HG02678 (cell line): ENCODE results near the gene ATAD3B.
"Not testable (repeated sequence)": the region's sequence is repeated elsewhere in the genome, so short reads cannot be mapped to it uniquely, and the experiment has no call there.

ENCODE experiments used
- ATAC-seq: cut with Tn5 transposase; IDR thresholded peaks from one replicate; pipeline ENCODE4 v1.9.1; 2021; ENCODE audit warnings: mild to moderate bottlenecking, moderate library complexity; ENCODE audit not compliant: unreplicated experiment

The ATAD3B gene

DNA sequence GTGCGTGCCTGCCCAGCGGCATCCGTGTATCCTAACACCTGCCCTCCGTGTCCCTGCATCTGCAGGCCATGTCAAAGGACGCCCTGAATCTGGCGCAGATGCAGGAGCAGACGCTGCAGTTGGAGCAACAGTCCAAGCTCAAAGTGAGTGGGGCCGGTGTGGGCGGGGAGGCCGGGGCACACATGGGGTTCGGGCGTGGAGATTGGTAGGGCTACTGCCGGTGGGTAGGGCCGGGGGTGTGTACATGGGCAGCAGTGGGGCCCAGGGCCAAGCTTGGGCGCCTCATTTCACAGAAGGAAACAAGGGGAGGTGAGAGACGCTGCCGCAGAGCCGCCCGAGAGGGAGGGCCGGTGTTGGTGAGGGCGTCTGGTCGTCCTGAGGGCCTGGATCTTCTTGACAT lies 20.9 kb upstream of the ATAD3B start:
- ATAC-seq, result not testable (repeated sequence)

- ATAC-seq, result no peak
Measured at GRCh38 chr1:1451696-1452364, 19.7 kb upstream of the ATAD3B start.

DNA sequence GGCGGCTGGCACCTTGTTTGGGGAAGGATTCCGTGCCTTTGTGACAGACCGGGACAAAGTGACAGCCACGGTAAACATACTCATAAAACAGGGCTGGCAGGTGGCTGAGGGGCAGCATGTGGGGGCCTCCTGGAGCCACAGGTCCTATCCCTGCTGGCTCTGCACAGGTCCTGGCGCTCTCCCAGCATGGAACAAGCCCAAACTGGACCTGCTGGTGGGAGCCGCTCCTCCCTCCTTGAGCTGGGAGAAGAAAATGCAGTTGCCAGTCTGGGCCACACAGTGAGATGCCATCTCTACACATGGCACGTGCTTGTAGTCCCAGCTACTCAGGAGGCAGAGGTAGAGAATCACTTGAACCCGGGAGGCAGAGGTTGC lies 19.2 kb upstream of the ATAD3B start:
- not testable (repeated sequence) for ATAC-seq

DNA sequence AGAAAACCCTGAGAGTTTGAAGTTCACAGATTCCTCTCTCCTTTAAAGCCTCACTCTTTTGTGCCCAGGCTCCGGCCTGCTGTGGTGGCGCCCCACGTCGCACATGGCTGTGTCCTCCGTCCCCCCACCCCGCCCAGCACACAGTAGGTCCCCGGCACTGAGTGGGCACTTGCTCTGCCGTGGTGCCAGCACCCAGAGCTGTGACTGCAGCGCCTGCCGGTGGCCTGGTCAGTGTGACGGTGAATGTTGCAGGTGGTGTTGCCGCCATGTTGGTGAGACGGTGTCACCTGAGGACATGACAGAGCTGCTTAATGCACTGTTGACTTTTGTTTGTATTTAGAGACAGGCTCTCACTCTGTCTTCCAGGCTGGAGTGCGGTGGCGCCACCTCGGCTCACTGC lies 18.7 kb upstream of the ATAD3B start:
- ATAC-seq, result no peak

GRCh38 chr1:1454286-1455056 lies 17.1 kb upstream of the ATAD3B start:
- ATAC-seq, result not testable (repeated sequence)

- no peak for ATAC-seq
Measured at GRCh38 chr1:1455366-1455884, 16.1 kb upstream of the ATAD3B start.

DNA sequence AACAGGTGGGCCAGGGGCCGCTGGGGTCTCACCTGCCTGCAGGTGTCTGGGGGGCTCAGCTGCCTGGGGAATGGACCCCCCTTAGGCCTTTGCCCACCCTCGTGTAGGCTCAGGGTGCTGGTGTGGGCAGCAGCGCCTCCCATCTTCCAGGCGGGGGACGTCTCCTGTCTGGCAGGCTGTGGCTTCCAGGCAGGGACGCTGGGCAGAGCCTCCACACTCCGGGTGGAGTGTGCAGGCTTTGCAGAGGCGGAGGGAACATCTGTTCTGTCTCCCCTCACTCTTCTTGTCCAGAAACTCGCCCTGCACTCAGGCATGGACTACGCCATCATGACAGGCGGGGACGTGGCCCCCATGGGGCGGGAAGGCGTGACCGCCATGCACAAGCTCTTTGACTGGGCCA lies 15.6 kb upstream of the ATAD3B start:
- ATAC-seq, result not testable (repeated sequence)

DNA sequence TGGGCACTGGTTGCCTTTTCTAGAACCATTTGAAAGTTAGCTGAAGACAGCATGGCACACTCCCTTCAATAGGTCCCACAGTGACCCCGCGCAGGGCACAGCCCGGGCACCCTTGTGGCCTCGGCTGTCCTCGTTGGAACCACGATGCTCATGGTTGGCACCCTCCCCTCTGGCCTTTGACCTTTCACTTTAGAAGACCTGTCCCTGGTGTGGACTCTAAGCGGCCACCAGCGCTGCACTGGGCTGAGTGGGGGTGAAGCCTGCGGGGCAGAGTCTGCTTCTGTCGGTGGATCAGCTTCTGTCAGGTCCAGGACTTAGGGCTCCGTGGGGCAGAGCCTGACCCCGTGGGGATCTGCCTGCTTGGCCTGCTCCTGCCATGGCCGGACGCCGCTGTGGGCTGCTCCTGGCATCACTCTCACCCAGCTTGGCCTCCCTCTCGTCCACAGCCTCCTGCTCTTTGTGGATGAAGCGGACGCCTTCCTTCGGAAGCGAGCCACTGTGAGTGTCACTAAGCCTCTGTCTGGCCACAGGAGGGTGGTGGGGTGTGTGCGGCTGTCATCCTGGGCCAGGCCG lies 14.8 kb upstream of the ATAD3B start:
- ATAC-seq, result not testable (repeated sequence)

DNA sequence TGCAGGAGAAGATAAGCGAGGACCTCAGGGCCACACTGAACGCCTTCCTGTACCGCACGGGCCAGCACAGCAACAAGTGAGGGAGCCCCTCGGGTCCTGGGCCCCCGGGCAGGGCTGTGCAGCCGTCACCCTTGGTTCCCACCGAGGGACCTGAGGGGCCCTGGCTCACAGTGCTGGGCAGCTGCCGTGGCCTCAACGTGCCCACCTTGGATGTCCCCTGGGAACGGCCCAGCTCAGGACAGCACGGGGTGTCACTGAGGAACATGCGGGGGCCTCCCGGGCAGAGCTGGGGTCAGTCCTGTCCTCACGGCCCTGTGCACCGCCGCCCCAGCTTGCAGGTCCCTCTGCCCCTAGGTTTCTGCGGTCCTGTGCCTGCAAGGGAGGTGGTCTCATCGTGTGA lies 12.4 kb upstream of the ATAD3B start:
- ATAC-seq, result not testable (repeated sequence)

DNA sequence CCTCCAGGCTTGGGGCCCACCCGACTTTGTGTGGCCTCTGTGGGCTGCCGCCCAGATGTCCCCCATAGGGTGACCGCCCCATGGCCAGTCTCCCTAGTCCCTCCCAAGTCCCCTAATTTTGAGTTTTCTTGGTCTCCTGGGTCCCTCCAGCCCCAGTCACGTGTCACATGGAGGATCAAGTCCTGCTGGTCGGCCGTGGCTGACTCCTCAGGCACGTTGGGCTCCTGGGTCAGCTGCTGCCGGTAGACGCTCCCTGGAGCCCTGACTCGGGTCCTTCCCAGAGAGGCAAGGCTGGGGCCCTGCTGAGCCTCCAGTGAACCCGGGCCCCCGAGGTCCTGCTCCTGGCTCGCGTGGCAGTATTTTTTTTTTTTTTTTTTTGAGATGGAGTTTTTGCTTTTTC lies 11.9 kb upstream of the ATAD3B start:
- ATAC-seq, result not testable (repeated sequence)

GRCh38 chr1:1460540-1461130 lies 10.9 kb upstream of the ATAD3B start:
- no peak for ATAC-seq

GRCh38 chr1:1461721-1462317 lies 9.7 kb upstream of the ATAD3B start:
- no peak for ATAC-seq

DNA sequence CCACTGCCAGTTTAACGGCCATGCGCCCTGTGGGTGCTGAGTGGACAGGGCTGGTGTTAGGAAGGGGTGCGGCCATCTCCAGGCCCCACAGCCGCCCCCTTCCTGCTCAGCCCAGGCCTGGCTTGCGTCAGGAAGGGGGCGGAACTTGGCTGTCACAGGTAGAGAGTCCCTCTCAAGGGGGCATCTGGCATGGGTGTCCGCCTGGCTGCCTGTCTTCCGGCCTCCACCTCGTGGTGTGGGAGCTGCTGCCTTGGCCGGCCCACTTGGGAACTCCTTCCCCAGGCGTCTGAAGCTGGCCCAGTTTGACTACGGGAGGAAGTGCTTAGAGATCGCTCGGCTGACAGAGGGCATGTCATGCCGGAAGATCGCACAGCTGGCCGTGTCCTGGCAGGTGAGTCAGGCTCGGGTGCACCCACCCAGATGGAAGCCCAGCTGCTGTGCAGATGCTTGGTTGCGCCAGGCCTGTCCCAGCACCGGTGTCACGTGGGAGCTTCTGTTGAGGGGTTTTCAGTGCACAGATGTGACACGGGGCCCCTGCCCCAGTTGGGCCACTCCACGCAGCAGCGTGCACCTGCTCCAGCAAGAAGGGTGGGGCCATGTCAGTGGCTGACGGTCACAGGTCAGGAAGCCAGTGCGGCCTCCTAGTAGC lies 9.1 kb upstream of the ATAD3B start:
- no peak for ATAC-seq

GRCh38 chr1:1463312-1463711 lies 8.3 kb upstream of the ATAD3B start:
- no peak for ATAC-seq

DNA sequence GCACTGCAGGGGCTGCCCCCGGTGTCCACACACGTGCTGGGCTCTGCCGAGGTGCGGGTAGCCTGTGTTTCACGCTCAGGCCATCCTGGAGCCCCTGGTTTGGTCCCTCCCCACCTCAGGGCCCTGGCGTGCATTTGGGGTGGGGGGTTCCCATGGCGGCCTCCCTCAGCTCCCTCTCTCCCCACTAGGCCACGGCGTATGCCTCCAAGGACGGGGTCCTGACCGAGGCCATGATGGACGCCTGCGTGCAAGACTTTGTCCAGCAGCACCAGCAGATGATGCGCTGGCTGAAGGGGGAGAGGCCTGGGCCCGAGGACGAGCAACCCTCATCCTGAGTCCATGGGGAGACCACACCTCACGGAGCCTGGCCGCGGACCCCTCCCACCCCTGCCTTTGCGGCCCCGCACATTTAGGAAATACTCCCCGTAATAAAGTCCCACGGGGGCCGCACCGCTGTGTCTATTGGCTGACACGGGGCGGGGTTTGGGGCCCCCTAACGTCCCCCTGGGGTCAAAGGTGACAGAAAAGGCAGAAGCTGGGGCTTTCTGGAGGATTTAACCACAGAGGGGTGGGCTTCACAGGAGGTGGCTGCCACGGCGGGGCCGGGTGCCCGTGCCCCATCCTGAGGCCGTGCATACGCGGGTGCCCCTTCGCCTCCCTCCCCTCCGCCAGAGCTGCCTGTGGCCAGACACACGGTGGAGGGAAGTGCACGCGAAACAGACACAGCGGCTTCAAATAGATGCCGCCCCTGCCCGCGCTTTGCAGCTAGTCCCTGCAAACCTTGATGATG lies 3.2 kb upstream of the ATAD3B start:
- not testable (repeated sequence) for ATAC-seq

DNA sequence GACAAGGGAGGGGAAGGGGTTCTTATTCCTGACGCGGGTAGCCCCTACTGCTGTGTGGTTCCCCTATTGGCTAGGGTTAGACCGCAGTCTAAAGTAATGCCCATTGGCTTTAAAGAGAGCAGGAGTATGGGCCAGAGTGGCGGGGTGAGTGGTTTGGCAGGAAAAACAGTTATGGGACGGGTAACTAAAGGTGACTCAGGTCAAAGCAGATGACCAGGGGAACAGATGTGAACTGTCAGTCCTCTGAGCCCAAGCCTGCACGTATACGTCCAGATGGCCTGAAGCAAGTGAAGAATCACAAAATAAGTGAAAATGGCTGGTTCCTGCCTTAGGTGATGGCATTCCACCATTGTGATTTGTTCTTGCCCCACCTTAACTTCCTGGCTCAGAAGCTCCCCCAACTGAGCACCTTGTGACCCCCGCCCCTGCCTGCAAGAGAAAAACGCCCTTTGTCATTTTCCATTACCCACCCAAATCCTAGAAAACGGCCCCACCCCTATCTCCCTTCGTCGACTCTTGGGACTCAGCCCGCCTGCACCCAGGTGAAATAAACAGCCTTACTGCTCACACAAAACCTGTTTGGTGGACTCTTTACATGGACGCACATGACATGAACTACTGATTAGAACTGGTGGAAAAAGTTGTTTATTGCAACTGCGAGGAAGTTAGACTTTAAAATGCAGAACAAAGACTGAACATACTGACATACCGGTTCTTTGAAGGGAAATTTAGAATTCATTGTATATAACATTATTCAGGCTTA lies 758 bp upstream of the ATAD3B start:
- ATAC-seq, result no peak

- ATAC-seq, result not testable (repeated sequence)
Measured at GRCh38 chr1:1472053-1472876, 700 bp downstream of the ATAD3B start.

DNA sequence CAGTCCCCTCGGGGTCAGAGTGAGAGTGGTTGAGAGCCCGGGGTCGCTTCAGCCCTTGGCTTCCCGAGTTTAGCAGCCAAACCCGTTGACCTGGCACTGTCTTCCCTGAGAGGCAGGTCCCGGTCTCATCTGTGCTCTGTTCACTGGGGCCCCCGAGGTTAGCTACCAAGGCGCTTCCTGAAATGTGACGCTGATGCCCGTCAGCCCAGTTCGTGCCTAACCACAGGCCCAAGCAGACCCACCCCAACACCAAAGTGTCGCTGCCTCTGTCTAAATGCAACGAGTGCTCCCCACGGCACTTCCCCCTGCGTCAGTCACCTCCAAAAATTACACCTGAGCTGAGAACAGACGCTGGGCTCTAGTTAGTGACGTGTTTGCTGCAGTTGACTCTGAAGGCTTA lies 4.4 kb downstream of the ATAD3B start:
- not testable (repeated sequence) for ATAC-seq
